ENCODE results near the gene IFIH1.
A peak's percentile ranks its signal among the peaks of the same experiment; 100 is the strongest.

Gene IFIH1

DNA sequence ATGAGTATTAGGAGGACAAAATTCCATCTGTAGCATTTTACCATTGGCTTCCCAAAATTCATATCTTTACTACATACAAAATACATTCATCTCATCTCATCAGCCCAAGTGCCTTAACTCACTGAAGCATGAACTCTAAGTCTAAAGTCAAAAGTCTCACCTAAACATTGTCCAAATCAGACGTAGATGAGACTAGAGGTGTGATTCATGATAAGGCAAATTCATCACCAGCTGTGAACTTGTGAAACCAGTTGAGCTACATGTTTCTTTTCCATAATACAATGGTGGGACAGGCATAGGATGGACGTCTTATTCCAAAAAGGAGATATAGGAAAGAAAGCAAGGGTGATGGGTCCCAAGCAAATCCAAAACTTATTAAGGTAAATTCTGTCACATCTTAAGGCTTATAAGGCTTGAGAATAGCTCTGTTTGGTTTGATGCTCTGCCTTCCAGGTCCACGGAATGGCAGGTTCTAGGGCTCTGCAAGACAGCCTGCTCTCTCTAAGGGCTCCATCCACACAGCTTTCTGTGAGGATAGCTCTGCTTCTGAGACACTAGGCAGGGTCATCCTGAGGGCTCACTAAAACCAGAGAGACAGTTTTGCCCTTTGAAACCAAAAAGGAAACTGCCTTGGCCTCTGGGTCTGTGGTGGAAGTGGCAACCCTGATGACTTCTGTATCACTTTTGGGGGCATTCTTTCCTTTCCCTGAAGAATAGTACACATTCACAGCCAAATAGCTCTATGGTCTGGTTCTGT lies 9.6 kb downstream of the IFIH1 start:
- Mint-ChIP-seq H3K27me3 (ENCODE audit: low read depth, poor library complexity) (peaks cover 4% of the 10 kb centered on the region), H3K4me1 (no peaks in the 10 kb centered on the region), H3K27ac (no peak overlapping the region), H3K4me3 (no peak overlapping the region), H3K9me3 (no peaks in the 10 kb centered on the region), H3K36me3 (ENCODE audit: low read depth) (no peaks in the 10 kb centered on the region)
- TF ChIP-seq, protein P1, sequence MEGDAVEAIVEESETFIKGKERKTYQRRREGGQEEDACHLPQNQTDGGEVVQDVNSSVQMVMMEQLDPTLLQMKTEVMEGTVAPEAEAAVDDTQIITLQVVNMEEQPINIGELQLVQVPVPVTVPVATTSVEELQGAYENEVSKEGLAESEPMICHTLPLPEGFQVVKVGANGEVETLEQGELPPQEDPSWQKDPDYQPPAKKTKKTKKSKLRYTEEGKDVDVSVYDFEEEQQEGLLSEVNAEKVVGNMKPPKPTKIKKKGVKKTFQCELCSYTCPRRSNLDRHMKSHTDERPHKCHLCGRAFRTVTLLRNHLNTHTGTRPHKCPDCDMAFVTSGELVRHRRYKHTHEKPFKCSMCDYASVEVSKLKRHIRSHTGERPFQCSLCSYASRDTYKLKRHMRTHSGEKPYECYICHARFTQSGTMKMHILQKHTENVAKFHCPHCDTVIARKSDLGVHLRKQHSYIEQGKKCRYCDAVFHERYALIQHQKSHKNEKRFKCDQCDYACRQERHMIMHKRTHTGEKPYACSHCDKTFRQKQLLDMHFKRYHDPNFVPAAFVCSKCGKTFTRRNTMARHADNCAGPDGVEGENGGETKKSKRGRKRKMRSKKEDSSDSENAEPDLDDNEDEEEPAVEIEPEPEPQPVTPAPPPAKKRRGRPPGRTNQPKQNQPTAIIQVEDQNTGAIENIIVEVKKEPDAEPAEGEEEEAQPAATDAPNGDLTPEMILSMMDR (IDR thresholded peaks at IDR 0.05) = no peak
- DNase-seq = no peak

DNA sequence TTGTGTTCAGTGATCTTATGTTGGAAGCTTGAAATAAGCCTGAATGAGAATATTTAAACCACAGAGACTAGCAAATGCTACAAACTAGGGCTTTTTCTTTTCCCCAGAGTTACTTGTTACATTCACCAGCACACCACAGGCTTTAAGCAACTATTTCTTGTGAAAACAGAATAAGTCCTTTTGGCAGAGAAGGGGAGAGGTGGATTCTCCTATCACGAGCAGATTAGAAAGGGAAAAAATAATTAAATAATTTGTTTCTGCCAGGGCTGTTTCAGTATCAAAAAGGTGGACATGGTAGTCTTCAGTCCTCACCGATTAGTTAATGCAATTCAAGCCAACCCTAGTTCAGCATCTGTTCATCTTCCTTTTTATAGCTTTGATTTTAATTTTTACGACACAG lies 12.6 kb downstream of the IFIH1 start:
- Mint-ChIP-seq H3K36me3 (ENCODE audit: low read depth) (no peaks in the 10 kb centered on the region), H3K4me1 (no peaks in the 10 kb centered on the region), H3K9me3 (no peaks in the 10 kb centered on the region), H3K27ac (no peak overlapping the region), H3K4me3 (no peak overlapping the region), H3K27me3 (ENCODE audit: low read depth, poor library complexity) (peaks cover 4% of the 10 kb centered on the region)
- TF ChIP-seq, protein P1 (IDR thresholded peaks at IDR 0.05) = no peak
- no peak for DNase-seq

DNA sequence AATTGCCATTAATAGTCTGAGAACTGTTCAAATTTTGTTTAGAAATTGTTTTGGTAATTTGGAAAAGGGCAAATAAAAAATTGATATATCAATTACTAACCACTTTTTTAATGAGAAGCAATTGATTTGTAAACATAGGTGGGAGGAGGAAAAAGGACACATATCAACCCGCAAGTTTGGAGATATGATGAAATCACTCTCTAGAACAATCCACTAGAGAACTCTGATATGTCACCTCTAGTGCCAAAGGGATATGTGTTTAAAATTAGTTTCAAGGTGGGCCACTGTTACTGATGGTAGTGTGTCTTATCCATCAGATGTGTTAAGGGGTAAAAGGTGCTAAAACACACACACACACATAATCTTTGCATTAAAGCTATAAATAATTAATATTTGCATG lies 16.6 kb downstream of the IFIH1 start:
- Mint-ChIP-seq H3K27me3 (ENCODE audit: low read depth, poor library complexity) (no peaks in the 10 kb centered on the region), H3K36me3 (ENCODE audit: low read depth) (no peaks in the 10 kb centered on the region), H3K9me3 (no peaks in the 10 kb centered on the region), H3K4me1 (no peaks in the 10 kb centered on the region), H3K4me3 (no peak overlapping the region), H3K27ac (no peak overlapping the region)
- TF ChIP-seq, protein P1 (IDR thresholded peaks at IDR 0.05) = no peak
- DNase-seq = no peak

DNA sequence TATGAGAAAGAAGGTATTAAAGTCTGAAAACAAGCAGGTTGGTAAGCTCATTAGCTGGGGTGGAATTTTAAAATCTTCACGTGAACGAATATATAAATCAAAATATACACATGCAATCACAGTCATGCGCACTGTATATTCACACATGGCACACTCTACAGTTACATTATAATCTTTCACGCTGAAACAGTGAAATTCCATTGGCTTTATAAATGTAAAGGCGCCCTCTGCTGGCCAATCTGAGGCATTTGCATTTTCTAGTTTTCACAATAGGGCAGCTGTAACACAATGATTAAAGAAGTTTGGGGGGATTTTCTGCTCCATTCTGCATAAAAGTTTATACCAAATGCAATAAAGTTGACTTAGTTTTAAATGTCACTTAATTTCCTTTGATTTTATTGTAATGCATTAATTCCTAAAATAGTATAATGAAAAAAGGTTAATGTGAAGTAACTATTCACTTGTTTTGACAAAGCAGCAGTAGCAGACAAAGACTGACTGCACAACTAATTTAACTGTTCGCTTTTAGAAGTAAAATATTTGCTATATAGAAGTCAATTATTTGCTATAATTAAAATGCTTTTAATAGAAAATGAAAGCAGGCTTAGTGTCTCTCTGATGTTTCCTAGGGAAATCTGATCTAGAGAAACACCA lies 17.2 kb downstream of the IFIH1 start:
- H3K4me3 Mint-ChIP-seq = no peak overlapping the region
- no peaks in the 10 kb centered on the region for H3K4me1 Mint-ChIP-seq
- TF ChIP-seq, protein P1 (IDR thresholded peaks at IDR 0.05) = peak; percentile 93

DNA sequence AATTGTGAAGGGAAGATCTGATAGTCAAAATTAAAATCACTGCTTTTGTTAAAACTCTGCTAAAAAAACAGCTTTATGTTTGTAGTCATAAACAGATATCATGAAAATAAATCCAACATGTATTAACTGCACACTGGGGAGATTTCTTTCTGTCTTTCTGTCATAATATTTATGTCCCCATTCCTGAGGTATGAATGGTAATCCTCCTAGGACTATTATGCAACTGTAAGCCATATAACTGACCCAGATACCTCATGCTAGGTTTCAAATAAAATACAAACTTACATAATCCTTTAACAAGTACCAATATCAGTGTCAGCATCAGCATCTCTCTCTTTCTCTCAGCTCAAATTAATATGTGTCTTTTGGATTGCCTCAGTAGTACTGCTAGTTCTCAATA lies 18.2 kb downstream of the IFIH1 start:
- H3K27me3 Mint-ChIP-seq (ENCODE audit: low read depth, poor library complexity) = no peaks in the 10 kb centered on the region

More for the DNA sequence above, 17.2 kb downstream of the IFIH1 start:
- Mint-ChIP-seq H3K36me3 (ENCODE audit: low read depth) (no peaks in the 10 kb centered on the region), H3K27ac (no peak overlapping the region), H3K9me3 (no peaks in the 10 kb centered on the region), H3K27me3 (ENCODE audit: low read depth, poor library complexity) (no peaks in the 10 kb centered on the region)
- DNase-seq = peak; percentile 56

More for the DNA sequence above, 18.2 kb downstream of the IFIH1 start:
- no peaks in the 10 kb centered on the region for H3K36me3 Mint-ChIP-seq (ENCODE audit: low read depth)
- no peak overlapping the region for H3K27ac Mint-ChIP-seq
- H3K9me3 Mint-ChIP-seq = no peaks in the 10 kb centered on the region
- TF ChIP-seq, protein P1 (IDR thresholded peaks at IDR 0.05) = no peak
- DNase-seq = no peak
- H3K4me3 Mint-ChIP-seq = no peak overlapping the region
- no peaks in the 10 kb centered on the region for H3K4me1 Mint-ChIP-seq
